Lung microvascular endothelial cell (primary cell): ENCODE measurements around the gene FRMD4A. TPM values are rescaled to one million over a fixed set of nuclear protein-coding genes. Genes with fewer than 3 reads are reported as not detected.

Experiments
- DNase-seq, 2 donors: peaks; one replicate each; pipeline versions ENCODE4 v3.0.0 to v3.0.0-alpha.2; 2010; ENCODE audit warnings: low read depth in 2 of 2
- total RNA-seq: library from RNA; depleted of rRNA; stranded (reverse); fragments of >200 nt; gene quantifications from 2 replicates; pipeline ENCODE4 v1.2.1, GENCODE V29; 2014

The FRMD4A gene
- total RNA-seq, 1 donor from 2014 or later = 9.7 TPM

GRCh38 chr10:14191407-14191806 lies 139.3 kb downstream of the FRMD4A start:
- no peak for DNase-seq

- no peak for DNase-seq
These were observed 140.0 kb downstream of the FRMD4A start for GRCh38 chr10:14190702-14191101.

- DNase-seq = peak; percentile 9 to 24
These were observed 144.5 kb downstream of the FRMD4A start for GRCh38 chr10:14186245-14186644.

- DNase-seq = peak; percentile 11 to 76
These were observed 145.2 kb downstream of the FRMD4A start for GRCh38 chr10:14185316-14186045.

GRCh38 chr10:14184841-14185315 lies 145.8 kb downstream of the FRMD4A start:
- no peak for DNase-seq

GRCh38 chr10:14182781-14183180 lies 147.9 kb downstream of the FRMD4A start:
- DNase-seq = no peak

- no peak for DNase-seq
These were observed 149.2 kb downstream of the FRMD4A start for GRCh38 chr10:14181567-14181936.

GRCh38 chr10:14180911-14181566 lies 149.7 kb downstream of the FRMD4A start:
- DNase-seq = no peak

GRCh38 chr10:14179251-14179650 lies 151.5 kb downstream of the FRMD4A start:
- DNase-seq = no peak

GRCh38 chr10:14173706-14174594 lies 156.8 kb downstream of the FRMD4A start:
- peak; percentile 3 to 10 for DNase-seq

- DNase-seq = peak in 1 of 2 donors; percentile 30
These were observed 157.4 kb downstream of the FRMD4A start for GRCh38 chr10:14173391-14173705.

GRCh38 chr10:14172336-14172950 lies 158.3 kb downstream of the FRMD4A start:
- DNase-seq = no peak

- DNase-seq = no peak
These were observed 159.4 kb downstream of the FRMD4A start for GRCh38 chr10:14171336-14171735.

GRCh38 chr10:14163377-14164086 lies 167.2 kb downstream of the FRMD4A start:
- no peak for DNase-seq

GRCh38 chr10:14162629-14163344 lies 167.9 kb downstream of the FRMD4A start:
- DNase-seq = no peak

GRCh38 chr10:14162061-14162460 lies 168.7 kb downstream of the FRMD4A start:
- no peak for DNase-seq

- no peak for DNase-seq
These were observed 170.4 kb downstream of the FRMD4A start for GRCh38 chr10:14160299-14160698.

GRCh38 chr10:14158575-14158974 lies 172.1 kb downstream of the FRMD4A start:
- DNase-seq = no peak

GRCh38 chr10:14156104-14156503 lies 174.6 kb downstream of the FRMD4A start:
- no peak for DNase-seq

- DNase-seq = peak; percentile 17 to 53
These were observed 177.1 kb downstream of the FRMD4A start for GRCh38 chr10:14153570-14154055.
